Cerebellar cortex (tissue), 1 donor: ENCODE data around the gene GTPBP4.
"Not testable (repeated sequence)": the region's sequence is repeated elsewhere in the genome, so short reads cannot be mapped to it uniquely, and the experiment has no call there.

Experiments
- DNase-seq: peaks from one replicate; pipeline ENCODE4 v3.0.0-alpha.2; 2015; ENCODE audit warnings: low spot score

Gene GTPBP4

GRCh38 chr10:988667-989545 lies 672 bp downstream of the GTPBP4 start:
- DNase-seq = no peak

DNA sequence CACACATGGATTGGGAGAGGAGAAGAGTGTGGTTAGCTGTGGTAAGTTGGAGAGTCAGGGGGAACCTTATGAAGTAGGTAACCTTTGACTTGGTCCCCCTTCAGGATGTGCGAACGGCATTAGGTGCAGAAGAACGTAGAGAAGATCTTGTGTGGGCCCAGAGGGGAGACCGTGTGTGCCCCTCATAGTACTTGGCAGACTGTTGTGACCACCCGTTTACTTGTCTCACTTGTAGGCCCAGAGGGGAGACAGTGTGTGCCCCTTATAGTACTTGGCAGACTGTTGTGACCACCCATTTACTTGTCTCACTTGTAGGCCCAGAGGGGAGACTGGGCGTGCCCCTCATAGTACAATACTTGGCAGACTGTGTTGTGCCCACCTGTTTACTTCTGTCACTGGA lies 2.6 kb downstream of the GTPBP4 start:
- DNase-seq = no peak

DNA sequence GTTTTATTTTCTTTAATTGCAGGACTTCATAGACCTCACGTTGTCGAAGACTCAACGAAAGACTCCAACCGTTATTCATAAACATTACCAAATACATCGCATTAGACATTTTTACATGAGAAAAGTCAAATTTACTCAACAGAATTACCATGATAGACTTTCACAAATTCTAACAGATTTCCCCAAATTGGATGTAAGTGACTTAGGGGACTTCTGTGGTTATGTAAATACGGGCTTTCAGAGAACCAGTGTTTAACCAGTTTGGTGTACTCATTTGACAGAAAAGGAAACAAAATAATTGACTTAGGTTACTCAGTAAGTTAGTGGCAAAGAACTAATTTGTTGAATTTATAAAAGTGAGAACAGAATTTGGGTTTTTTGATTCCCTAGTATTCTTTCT lies 4.2 kb downstream of the GTPBP4 start:
- DNase-seq = no peak

GRCh38 chr10:992871-993270 lies 4.6 kb downstream of the GTPBP4 start:
- DNase-seq = no peak

DNA sequence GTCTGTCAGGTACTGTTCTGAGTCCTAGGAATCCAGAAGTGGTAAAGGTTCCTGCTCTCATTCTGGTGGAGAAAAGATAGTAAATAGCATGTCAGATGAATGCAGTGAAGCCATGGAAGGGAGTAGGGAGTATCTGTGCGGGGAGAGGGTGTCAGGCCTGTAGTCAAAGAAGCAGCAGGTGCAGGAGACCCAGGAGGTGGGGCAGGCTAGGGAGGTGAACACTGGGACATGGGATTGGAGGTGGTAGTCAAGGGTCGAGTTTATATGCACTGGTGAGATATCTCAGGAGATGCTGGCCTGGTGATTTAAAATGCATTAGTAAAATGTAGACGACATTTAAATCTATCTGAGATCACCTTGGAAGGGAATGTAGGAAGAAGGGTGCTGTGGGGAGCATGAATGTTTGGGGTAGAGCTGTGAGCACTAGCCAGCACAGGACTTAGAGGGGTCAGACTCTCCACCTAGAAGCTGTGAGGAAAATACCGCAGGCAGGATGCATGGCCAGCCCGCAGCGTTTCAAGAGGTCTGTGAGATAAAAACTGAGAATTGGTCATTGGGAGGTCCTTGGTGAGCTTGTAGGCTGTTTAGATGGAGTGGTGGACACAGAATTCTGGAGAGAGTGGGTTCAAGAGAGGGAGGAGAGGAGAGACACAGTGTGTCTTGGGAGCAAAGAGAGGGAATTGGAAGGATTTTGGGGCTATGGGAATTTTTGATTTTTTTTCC lies 6.8 kb downstream of the GTPBP4 start:
- DNase-seq = no peak

GRCh38 chr10:995559-995926 lies 7.3 kb downstream of the GTPBP4 start:
- DNase-seq = no peak

DNA sequence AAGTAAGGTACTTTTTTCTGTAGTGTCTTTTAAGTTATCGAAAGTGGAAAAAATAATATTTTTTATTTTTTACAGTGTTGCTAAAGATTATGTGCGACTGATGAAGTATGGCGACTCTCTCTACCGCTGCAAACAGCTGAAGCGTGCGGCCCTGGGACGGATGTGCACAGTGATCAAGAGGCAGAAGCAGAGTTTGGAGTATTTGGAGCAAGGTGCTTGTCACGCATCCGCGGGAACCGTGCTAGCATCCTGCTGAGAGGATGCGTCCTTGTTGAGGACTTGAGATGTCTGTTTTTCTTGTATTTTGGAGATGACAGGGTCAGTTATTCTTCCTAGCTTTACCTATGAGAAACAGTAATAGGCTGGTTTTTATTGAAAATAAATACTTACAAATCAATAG lies 7.8 kb downstream of the GTPBP4 start:
- DNase-seq = no peak

DNA sequence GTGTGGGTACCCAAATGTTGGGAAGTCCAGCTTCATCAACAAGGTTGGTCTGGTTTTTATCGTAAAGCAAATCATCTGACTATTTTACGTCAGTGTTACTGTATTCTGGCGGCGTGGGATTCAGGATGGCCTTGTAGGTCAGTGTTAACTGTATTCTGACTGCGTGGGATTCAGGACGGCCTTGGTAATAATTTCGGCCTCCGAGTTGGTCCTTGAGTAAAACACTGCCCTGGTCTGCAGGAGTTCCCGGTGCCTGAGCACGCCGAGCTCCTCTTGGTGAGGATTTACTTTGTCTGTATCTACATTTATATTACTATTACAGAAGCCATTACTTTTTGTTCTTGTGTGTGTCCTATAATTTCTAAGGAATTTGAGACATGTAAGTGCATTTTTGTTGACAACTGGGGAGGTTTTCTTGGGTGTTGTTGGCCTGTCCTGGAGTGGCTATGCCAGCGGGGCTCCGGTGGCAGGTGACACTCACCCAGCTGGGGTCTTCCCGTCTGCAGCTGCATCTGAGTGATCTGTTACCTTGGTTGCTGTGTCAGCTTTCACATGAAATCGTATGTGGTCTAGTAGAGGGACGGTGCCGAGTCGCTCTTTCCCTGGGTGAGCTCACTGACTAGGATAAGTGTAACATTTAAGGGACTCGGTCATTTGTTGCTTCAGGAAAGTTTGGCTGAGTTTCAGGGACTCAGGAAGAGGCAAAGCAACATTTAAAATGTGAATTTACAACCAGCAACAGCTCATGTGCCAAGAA lies 9.2 kb downstream of the GTPBP4 start:
- no peak for DNase-seq

DNA sequence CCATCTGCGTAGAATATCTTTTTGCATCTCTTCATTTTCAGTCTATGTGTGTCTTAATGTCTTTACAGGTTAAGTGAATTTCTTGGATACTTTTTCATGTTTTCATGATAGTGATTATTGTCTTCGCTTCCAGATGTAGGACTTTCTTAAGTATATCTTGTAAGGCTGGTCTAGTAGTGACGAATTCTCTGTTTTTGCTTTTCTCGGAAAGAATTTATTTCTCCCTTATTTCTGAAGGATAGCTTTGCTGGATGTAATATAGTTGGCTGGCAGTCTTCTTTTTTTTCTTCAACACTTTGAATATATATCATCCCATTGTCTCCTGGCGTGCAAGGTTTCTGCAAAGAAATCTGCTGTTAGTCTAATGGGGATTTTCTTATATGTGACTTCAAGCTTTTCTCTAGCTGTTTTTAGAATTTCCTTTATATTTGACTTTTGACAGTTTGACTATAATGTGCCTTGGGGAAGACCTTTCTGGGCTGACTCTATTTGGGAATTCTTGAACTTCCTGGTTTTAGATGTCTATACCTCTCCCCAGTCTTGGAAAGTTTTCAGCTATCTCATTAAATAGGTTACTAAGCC lies 14.3 kb downstream of the GTPBP4 start:
- DNase-seq = no peak

GRCh38 chr10:1003884-1004670 lies 15.8 kb downstream of the GTPBP4 start:
- no peak for DNase-seq

GRCh38 chr10:1006573-1006972 lies 18.3 kb downstream of the GTPBP4 start:
- no peak for DNase-seq

DNA sequence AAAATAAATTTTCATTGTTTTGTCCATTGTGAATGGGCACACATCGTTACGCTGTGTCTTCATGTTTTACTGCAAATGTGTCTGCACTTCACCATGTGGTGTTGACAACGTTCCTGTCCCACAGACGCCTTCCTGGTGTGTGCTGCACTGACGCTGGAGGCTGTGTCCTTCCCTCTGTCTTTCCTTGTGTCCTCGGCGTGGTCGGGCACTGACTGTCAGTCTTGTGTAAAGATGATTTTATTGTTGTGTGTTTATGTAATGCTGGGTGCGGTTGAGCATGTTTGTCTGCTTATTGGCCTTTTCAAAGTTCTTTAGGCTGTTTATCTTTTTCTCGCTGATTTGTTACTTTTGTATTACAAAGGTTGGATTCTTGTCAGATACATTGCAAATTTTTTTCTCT lies 19.3 kb downstream of the GTPBP4 start:
- no peak for DNase-seq

GRCh38 chr10:1009071-1009494 lies 20.8 kb downstream of the GTPBP4 start:
- no peak for DNase-seq

DNA sequence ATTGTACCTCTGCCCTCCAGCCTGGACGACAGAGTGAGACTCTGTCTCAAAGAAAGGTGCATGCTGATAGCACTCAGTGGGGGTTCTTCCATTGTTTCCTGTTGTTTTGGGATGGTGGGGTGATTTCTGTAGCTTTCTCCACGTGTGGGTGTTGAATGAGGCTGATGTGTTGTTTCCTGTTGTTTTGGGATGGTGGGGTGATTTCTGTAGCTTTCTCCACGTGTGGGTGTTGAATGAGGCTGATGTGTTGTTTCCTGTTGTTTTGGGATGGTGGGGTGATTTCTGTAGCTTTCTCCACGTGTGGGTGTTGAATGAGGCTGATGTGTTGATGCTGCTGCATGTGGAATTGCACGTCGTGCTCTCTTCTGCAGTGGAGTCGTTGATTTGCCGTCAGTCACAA lies 21.7 kb downstream of the GTPBP4 start:
- not testable (repeated sequence) for DNase-seq

DNA sequence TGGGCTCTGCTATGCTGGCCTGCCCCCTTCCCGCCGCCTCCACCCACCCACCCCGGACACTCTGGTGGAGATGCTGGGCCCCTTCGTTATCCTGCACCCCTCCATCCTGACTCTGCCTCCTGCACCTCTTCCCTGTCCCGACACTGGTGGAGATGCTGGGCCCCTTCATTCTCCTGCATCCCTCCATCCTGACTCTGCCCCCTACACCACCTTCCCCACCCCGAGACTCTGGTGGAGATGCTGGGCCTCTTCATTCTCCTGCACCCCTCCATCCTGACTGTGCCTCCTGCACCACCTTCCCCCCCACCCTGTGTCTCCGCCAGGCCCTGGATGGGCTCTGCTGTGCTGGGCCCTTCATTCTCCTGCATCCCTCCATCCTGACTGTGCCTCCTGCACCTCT lies 22.5 kb downstream of the GTPBP4 start:
- no peak for DNase-seq

DNA sequence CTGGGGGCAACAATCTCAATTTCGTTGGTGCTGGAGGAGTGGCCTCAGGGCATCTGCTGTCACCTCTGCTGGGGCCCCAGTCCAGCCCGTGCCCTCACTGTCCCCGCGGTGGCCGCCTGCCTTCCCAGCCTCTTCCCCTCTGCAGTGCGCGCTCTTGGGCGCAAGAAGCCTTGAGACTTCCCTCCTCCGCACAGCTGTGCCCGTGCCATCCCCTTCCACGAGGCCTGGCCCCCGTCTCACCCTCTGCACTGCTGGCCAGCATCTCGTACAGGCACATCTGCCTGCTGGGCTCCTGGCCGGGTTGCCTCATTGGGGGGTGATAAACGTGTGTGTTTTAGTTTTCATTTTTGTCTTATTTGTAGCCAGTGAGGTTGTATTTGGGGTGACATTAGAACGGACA lies 23.5 kb downstream of the GTPBP4 start:
- DNase-seq = no peak

GRCh38 chr10:1015688-1016087 lies 27.5 kb downstream of the GTPBP4 start:
- no peak for DNase-seq

- no peak for DNase-seq
Measured at GRCh38 chr10:1019362-1019761, 31.1 kb downstream of the GTPBP4 start.

DNA sequence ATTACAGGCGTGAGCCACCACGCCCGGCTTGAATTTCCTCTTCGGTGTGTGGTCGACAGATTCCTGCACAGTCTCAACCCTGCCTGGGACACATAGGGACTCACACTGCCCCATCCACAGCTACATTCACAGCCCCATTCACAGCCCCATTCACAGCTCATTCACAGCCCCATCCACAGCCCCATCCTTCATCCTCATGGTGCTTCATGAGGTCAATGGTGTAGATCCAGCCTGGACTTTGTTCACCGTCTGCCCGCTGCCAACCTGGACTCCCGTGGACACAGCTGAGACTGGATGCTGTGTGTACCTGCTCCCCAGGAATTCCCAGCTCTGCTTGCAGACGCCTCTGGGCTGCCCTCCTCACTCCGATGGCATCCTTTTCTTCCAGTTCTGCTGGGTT lies 32.2 kb downstream of the GTPBP4 start:
- DNase-seq = no peak

DNA sequence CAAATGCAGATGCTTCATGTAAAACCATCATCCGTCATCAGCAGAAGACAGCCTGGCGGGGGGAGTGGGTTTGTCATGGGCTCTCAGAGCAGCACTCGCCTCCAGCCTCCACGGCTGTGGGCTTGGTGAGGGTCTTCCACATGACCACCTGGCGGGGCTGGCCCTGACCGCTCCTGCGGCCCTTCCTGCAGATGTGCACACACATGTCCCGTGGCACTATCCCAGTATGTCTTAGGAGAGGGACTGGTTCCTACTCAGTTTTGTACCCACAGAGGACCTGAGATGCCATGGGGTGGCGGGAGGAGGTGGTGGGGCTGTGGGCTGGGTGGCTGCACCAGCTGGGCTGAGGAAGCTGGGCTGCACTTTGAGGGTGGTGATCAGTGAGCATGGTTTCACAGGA lies 32.7 kb downstream of the GTPBP4 start:
- DNase-seq = no peak

DNA sequence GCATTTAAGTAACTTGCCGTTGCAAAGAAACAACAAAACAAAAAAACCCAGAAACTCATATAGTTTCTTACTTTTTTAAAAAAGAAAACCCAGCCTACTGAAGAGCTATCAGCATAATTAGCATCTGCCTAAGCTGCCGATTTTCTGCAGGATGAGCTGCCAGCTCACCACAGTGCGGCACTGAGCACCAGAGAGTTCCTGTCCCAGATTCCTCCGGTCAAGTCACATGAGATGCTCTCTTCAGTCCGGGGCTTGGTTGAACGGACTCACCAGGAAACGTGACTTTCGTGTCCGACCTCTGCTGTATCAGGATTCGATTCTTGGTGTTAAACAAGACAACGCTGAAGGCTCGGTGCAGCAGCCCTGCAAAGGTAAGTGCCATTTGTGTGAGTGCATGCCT lies 34.2 kb downstream of the GTPBP4 start:
- peak; percentile 89 for DNase-seq

- DNase-seq = no peak
Measured at GRCh38 chr10:1024103-1024502, 35.9 kb downstream of the GTPBP4 start.
